Lower lobe of right lung (tissue), 2 donors: ENCODE results near the gene ZNF165. TPM values are rescaled to one million over a fixed set of nuclear protein-coding genes. Genes with fewer than 3 reads are reported as not detected.

Experiments used
- ATAC-seq, 2 donors: fragments of 200-7000 bp; cut with Tn5 transposase; one replicate each; pipeline ENCODE4 v1.9.1; 2020 to 2022; ENCODE audit warnings: mild to moderate bottlenecking in 2 of 2, moderate library complexity in 2 of 2
- DNase-seq: peaks from one replicate; pipeline ENCODE4 v3.0.0-alpha.2; 2020
- H3K27ac ChIP-seq: fragments of 200-600 bp; one replicate; pipeline ENCODE4 v1.8.0; 2022
- H3K27me3 ChIP-seq: fragments of 200-600 bp; one replicate; pipeline ENCODE4 v1.8.0; 2022; ENCODE audit warnings: low read depth
- H3K36me3 ChIP-seq: fragments of 200-600 bp; one replicate; pipeline ENCODE4 v1.8.0; 2022; ENCODE audit warnings: mild to moderate bottlenecking
- H3K4me1 ChIP-seq: fragments of 200-600 bp; one replicate; pipeline ENCODE4 v1.8.0; 2022
- H3K4me3 ChIP-seq: fragments of 200-600 bp; one replicate; pipeline ENCODE4 v1.8.0; 2022; ENCODE audit warnings: mild to moderate bottlenecking
- H3K9me3 ChIP-seq: fragments of 200-600 bp; one replicate; pipeline ENCODE4 v1.8.0; 2022
- CTCF ChIP-seq: fragments of 200-600 bp; IDR thresholded peaks from one replicate; pipeline ENCODE4 v1.8.0; 2022; ENCODE audit warnings: antibody characterized with exemption, mild to moderate bottlenecking
- intact Hi-C: fragments of 100-400 bp; cut with DNase I; formaldehyde crosslinking; loops from one replicate; pipeline ENCODE4 v1.11.0; 2022
- total RNA-seq: library from RNA; stranded (reverse); fragmentation: NEBNext Ultra II Directional; extraction: Animal tissue kit (Norgen Biotek cat#: 25700); gene quantifications from one replicate; pipeline ENCODE4 v1.2.1, GENCODE V29; 2021
- donor health status: DM: no; HTN: yes; CAD: no; lungs with severe emphysema.

ZNF165 gene
- total RNA-seq, 1 donor from 2014 or later, result 2.2 TPM

GRCh38 chr6:28124350-28124970 is 44.1 kb downstream of the ZNF165 start, which contains the start of gene ZSCAN16:
Gene ZSCAN16, plus strand, starts transcription at chr6:28124609. Its CDS starts 835 bp downstream, at chr6:28125444.
- DNase-seq (peak; percentile 90), ATAC-seq (peak; percentile 97 to 100)
- H3K9me3 ChIP-seq, result no peaks in the 10 kb centered on the region
- peak within 1 kb of the TSS; percentile 75 for H3K4me3 ChIP-seq
- H3K4me1 ChIP-seq, result peaks cover 19% of the 10 kb centered on the region
- intact Hi-C loops, result no loop called here
- H3K27ac ChIP-seq, result peak within 1 kb of the TSS; percentile 76
- TF ChIP-seq CTCF, result no peak
- H3K27me3 ChIP-seq, result no peaks in the 10 kb centered on the region
- peaks cover 51% of the 10 kb centered on the region for H3K36me3 ChIP-seq

GRCh38 chr6:28124971-28125353 is 44.6 kb downstream of the ZNF165 start:
- no peaks in the 10 kb centered on the region for H3K9me3 ChIP-seq
- DNase-seq (no peak), ATAC-seq (peak; percentile 13 to 27)
- intact Hi-C loops, result no loop called here
- TF ChIP-seq CTCF, result no peak
- peak overlapping the region; percentile 75 for H3K4me3 ChIP-seq
- peaks cover 19% of the 10 kb centered on the region for H3K4me1 ChIP-seq
- no peaks in the 10 kb centered on the region for H3K27me3 ChIP-seq
- peaks cover 49% of the 10 kb centered on the region for H3K36me3 ChIP-seq
- H3K27ac ChIP-seq, result peak overlapping the region; percentile 76

GRCh38 chr6:28125401-28125800 is 45.0 kb downstream of the ZNF165 start:
- Histone ChIP-seq H3K9me3 (no peaks in the 10 kb centered on the region), H3K4me3 (peak overlapping the region; percentile 75), H3K36me3 (peaks cover 44% of the 10 kb centered on the region), H3K27ac (no peak overlapping the region), H3K27me3 (no peaks in the 10 kb centered on the region), H3K4me1 (peaks cover 19% of the 10 kb centered on the region)
- ATAC-seq (no peak), DNase-seq (no peak)
- intact Hi-C loops, result no loop called here
- no peak for TF ChIP-seq CTCF

- Histone ChIP-seq H3K27me3 (no peaks in the 10 kb centered on the region), H3K27ac (no peak overlapping the region), H3K9me3 (no peaks in the 10 kb centered on the region), H3K4me3 (no peak overlapping the region), H3K4me1 (peaks cover 42% of the 10 kb centered on the region), H3K36me3 (peaks cover 19% of the 10 kb centered on the region)
- intact Hi-C loops, result no loop called here
- peak; percentile 28 for TF ChIP-seq CTCF
- DNase-seq (no peak), ATAC-seq (no peak)
These were observed 53.6 kb downstream of the ZNF165 start for GRCh38 chr6:28134015-28134414.

GRCh38 chr6:28134716-28135115 is 54.3 kb downstream of the ZNF165 start:
- Histone ChIP-seq H3K36me3 (peaks cover 12% of the 10 kb centered on the region), H3K27me3 (no peaks in the 10 kb centered on the region), H3K4me3 (no peak overlapping the region), H3K4me1 (peaks cover 42% of the 10 kb centered on the region), H3K9me3 (no peaks in the 10 kb centered on the region), H3K27ac (no peak overlapping the region)
- TF ChIP-seq CTCF, result no peak
- ATAC-seq (no peak), DNase-seq (no peak)
- intact Hi-C loops, result no loop called here
